HG03196 (cell line): ENCODE measurements around the gene MARS1.
"Not testable (repeated sequence)": the region's sequence is repeated elsewhere in the genome, so short reads cannot be mapped to it uniquely, and the experiment has no call there.

Experiments
- ATAC-seq: cut with Tn5 transposase; IDR thresholded peaks from one replicate; pipeline ENCODE4 v1.9.1; 2021; ENCODE audit not compliant: unreplicated experiment

Gene MARS1

GRCh38 chr12:57489157-57489641 is 1.3 kb downstream of the MARS1 start:
- ATAC-seq, result no peak

- no peak for ATAC-seq
These were observed 2.3 kb downstream of the MARS1 start for GRCh38 chr12:57490126-57490525.

GRCh38 chr12:57491393-57492280 is 3.8 kb downstream of the MARS1 start:
- no peak for ATAC-seq

GRCh38 chr12:57495051-57495701 is 7.3 kb downstream of the MARS1 start:
- ATAC-seq, result not testable (repeated sequence)

GRCh38 chr12:57496822-57497221 is 9.0 kb downstream of the MARS1 start:
- ATAC-seq, result no peak

- ATAC-seq, result no peak
These were observed 9.6 kb downstream of the MARS1 start for GRCh38 chr12:57497223-57498131.

GRCh38 chr12:57498132-57498502 is 10.2 kb downstream of the MARS1 start:
- no peak for ATAC-seq

- ATAC-seq, result no peak
These were observed 10.7 kb downstream of the MARS1 start for GRCh38 chr12:57498571-57498970.

- ATAC-seq, result no peak
These were observed 12.3 kb downstream of the MARS1 start for GRCh38 chr12:57500213-57500612.

GRCh38 chr12:57502311-57502969 is 14.6 kb downstream of the MARS1 start:
- not testable (repeated sequence) for ATAC-seq

GRCh38 chr12:57506541-57506940 is 18.7 kb downstream of the MARS1 start:
- not testable (repeated sequence) for ATAC-seq

GRCh38 chr12:57507796-57508195 is 19.9 kb downstream of the MARS1 start:
- not testable (repeated sequence) for ATAC-seq

- no peak for ATAC-seq
These were observed 23.3 kb downstream of the MARS1 start for GRCh38 chr12:57511161-57511560.

- ATAC-seq, result no peak
These were observed 23.9 kb downstream of the MARS1 start for GRCh38 chr12:57511588-57512325.

- ATAC-seq, result no peak
These were observed 24.8 kb downstream of the MARS1 start for GRCh38 chr12:57512665-57513064.

- no peak for ATAC-seq
These were observed 25.4 kb downstream of the MARS1 start for GRCh38 chr12:57513266-57513665.

GRCh38 chr12:57513677-57514076 is 25.8 kb downstream of the MARS1 start:
- ATAC-seq, result not testable (repeated sequence)

GRCh38 chr12:57514246-57514645 is 26.4 kb downstream of the MARS1 start:
- not testable (repeated sequence) for ATAC-seq

GRCh38 chr12:57514720-57515407 is 27.0 kb downstream of the MARS1 start:
- no peak for ATAC-seq
